ENCODE measurements around the gene TCN2. TPM values are rescaled to one million over a fixed set of nuclear protein-coding genes. Genes with fewer than 3 reads are reported as not detected.

The TCN2 gene
- total RNA-seq, 2 experiments from 2014 or later, result 3.8 TPM; not detected in 1

DNA sequence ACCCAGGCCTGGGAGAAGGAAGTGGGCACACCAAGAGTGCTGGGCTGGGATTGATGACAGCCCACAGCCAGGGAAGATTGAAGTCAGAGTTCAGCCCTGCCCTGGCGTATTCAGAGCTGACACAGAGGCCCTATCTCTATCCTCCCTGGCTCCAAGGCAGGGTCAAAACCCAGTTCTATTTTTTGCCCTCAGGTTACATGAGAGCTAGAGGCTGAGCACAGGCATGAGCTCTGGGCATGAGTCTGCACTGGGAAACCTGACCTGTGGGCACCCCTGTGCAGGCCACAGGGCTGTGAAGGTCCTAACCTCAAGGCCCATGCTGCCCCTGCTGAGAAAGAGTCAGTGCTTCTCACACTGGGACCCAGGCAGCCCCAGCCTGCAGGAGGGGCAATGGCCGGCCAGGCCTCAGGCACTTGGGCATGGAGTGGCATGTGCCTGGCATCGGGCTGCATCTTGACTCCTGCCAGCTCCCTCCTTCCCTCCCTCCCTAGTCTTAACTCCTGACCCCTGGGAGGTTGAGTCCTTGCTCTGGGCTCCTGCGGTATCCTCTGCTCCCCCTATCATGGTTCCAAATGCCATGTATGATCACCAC lies 34.0 kb downstream of the TCN2 start:
- Histone ChIP-seq H3K4me3 (ENCODE audit: low read depth, low read length, poor library complexity, severe bottlenecking) (no peak overlapping the region), H3K9me3 (ENCODE audit: low read length) (no peaks in the 10 kb centered on the region), H3K27ac (ENCODE audit: low read depth, low read length, poor library complexity, severe bottlenecking) (no peak overlapping the region), H4K20me1 (ENCODE audit: insufficient read depth, low read length) (no peaks in the 10 kb centered on the region), H3K36me3 (ENCODE audit: insufficient read depth, low read length) (no peaks in the 10 kb centered on the region; the same call in 1 of the 2 replicates), H3K4me1 (ENCODE audit: insufficient read depth, low read length, poor library complexity, severe bottlenecking) (peaks cover 3% of the 10 kb centered on the region), H3K4me2 (ENCODE audit: low read length) (no peak overlapping the region), H3K9me2 (ENCODE audit: insufficient read depth, low read length) (no peaks in the 10 kb centered on the region), H3K79me2 (ENCODE audit: insufficient read depth, low read depth, low read length) (no peaks in the 10 kb centered on the region), H2AFZ (ENCODE audit: low read length) (no peak overlapping the region)
- no TSS peak for BruUV-seq (replicated peaks)
- ChIA-PET CTCF (ENCODE audit: unreplicated experiment) (no interaction called here), POLR2A (interaction anchor here (0.7 kb wide), 1 partner anchor 19 kb away, joined by 3 read pairs; no protein-coding TSS in a partner anchor)
- TF ChIP-seq, protein P1, sequence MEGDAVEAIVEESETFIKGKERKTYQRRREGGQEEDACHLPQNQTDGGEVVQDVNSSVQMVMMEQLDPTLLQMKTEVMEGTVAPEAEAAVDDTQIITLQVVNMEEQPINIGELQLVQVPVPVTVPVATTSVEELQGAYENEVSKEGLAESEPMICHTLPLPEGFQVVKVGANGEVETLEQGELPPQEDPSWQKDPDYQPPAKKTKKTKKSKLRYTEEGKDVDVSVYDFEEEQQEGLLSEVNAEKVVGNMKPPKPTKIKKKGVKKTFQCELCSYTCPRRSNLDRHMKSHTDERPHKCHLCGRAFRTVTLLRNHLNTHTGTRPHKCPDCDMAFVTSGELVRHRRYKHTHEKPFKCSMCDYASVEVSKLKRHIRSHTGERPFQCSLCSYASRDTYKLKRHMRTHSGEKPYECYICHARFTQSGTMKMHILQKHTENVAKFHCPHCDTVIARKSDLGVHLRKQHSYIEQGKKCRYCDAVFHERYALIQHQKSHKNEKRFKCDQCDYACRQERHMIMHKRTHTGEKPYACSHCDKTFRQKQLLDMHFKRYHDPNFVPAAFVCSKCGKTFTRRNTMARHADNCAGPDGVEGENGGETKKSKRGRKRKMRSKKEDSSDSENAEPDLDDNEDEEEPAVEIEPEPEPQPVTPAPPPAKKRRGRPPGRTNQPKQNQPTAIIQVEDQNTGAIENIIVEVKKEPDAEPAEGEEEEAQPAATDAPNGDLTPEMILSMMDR (conservative IDR thresholded peaks at IDR 0.05; ENCODE audit: low read length), result no peak
- TF ChIP-seq EZH2phosphoT487 (IDR thresholded peaks at IDR 0.05; ENCODE audit: borderline replicate concordance, low read depth, low read length), result no peak
- intact Hi-C loops (cut with micrococcal nuclease; ENCODE audit: unreplicated experiment), result no loop called here
- no peak for DNase-seq (ENCODE audit: low spot score)

DNA sequence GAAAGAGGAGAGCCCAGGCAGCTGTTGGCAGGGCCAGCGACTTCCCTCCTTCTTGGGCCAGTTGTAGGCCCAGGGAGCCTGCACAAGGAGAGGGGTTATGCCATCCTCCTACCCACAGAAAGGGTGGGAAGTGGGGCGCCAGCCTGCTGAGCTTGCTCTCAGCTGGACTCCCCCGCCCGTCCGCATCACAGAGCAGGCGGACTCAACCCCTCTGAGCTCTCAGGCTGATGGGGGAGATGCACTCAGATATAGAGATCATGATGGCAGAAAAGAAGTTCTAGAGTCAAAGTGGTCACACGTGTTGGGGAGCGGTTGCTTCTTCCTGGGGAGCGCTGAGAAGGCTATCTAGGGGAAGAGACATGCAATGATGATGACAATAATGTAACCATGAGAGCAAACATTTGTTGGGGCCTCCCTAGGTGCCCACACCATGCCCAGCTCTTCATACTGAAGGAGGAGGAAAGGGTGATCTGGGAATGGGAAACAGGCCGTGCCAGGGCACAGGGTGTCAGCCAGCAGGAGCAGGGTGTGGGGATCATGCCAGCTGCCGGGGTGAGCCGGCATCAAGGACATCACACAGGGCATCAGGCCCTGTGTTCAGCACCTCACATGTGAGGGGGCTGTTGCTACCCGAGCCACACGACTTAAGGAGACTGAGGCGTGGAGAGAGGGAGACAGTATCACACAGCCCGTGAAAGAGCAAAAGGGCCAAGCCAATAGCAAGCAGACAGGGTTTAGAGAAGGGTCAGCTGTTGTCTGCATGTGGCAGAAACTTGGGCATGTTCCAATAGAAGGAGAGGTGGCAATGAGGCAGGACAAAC lies 36.3 kb downstream of the TCN2 start:
- TF ChIP-seq, protein P1 (conservative IDR thresholded peaks at IDR 0.05; ENCODE audit: low read length), result no peak
- TF ChIP-seq EZH2phosphoT487 (IDR thresholded peaks at IDR 0.05; ENCODE audit: borderline replicate concordance, low read depth, low read length), result no peak
- no peaks in the 10 kb centered on the region; the same call in 1 of the 2 replicates for H3K36me3 ChIP-seq (ENCODE audit: insufficient read depth, low read length)
- no peak overlapping the region for H3K4me3 ChIP-seq (ENCODE audit: low read depth, low read length, poor library complexity, severe bottlenecking)
- no peak for DNase-seq (ENCODE audit: low spot score)
- no peaks in the 10 kb centered on the region for H3K4me1 ChIP-seq (ENCODE audit: insufficient read depth, low read length, poor library complexity, severe bottlenecking)
- H3K79me2 ChIP-seq (ENCODE audit: insufficient read depth, low read depth, low read length), result no peaks in the 10 kb centered on the region
- ChIA-PET CTCF (ENCODE audit: unreplicated experiment) (no interaction called here), POLR2A (interaction anchor here (0.6 to 0.7 kb wide), 2 partner anchors 103 to 263 kb away, joined by 4 to 6 read pairs; no protein-coding TSS in a partner anchor)
- H3K27ac ChIP-seq (ENCODE audit: low read depth, low read length, poor library complexity, severe bottlenecking), result no peak overlapping the region
- H2AFZ ChIP-seq (ENCODE audit: low read length), result no peak overlapping the region
- H3K9me3 ChIP-seq (ENCODE audit: low read length), result no peaks in the 10 kb centered on the region
- no peaks in the 10 kb centered on the region for H3K9me2 ChIP-seq (ENCODE audit: insufficient read depth, low read length)
- no TSS peak for BruUV-seq (replicated peaks)
- H3K4me2 ChIP-seq (ENCODE audit: low read length), result no peak overlapping the region
- no peaks in the 10 kb centered on the region for H4K20me1 ChIP-seq (ENCODE audit: insufficient read depth, low read length)
- intact Hi-C loops (cut with micrococcal nuclease; ENCODE audit: unreplicated experiment), result no loop called here
